Epidermal melanocyte (primary cell): Measurements from ENCODE around the gene TEAD1.

Source experiments
- DNase-seq: peaks from one replicate; pipeline ENCODE4 v3.0.0; 2011; ENCODE audit warnings: low spot score; ENCODE audit not compliant: insufficient read length

Gene TEAD1

DNA sequence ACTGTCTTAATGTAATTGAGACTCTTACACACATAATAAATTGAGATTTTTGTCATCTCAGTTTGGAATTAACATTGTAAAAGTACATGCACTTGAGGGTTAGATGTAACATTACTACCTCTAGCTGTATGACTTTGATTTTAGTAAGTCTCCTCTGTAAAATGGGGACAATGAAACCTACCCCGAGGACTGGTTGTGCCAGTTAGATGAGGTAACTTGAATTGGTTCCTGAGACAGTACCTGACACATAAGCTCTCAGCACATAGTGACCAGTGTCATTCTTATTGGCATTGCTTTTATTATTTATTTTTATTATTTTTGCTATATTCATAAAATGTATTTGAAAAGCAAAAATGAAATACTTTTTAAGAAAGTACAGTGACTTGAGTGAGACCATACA lies 114.8 kb downstream of the TEAD1 start:
- no peak for DNase-seq

DNA sequence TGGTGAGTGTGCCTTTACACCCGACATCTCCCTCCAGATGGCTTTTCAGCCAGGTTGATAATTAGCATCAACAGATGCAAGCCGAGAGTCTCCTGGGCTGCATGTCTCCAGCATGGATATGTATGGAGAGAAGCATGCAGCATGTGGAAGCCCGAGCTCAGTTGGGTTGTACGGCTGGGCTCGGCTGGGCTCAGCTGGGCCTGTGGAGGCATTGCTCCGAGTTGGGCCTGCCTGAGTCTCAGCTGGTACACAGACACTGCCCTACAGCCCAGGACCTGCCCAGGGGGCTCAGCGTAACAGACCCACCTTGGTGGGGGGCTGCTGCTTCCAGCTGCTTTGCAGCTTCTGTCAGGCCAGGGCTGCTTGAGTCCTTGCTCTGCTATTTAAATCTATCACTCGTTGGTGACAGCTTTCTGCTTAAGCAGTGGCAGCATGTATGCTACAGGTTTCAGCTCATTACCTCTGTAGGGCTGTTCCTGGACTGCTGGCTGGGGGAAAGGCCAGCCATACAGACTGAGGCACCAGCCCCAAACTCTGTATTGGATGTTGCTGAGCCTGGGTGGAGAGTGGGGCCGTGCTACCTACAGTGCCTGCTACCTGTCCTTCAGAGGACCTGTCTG lies 115.5 kb downstream of the TEAD1 start:
- DNase-seq: no peak

DNA sequence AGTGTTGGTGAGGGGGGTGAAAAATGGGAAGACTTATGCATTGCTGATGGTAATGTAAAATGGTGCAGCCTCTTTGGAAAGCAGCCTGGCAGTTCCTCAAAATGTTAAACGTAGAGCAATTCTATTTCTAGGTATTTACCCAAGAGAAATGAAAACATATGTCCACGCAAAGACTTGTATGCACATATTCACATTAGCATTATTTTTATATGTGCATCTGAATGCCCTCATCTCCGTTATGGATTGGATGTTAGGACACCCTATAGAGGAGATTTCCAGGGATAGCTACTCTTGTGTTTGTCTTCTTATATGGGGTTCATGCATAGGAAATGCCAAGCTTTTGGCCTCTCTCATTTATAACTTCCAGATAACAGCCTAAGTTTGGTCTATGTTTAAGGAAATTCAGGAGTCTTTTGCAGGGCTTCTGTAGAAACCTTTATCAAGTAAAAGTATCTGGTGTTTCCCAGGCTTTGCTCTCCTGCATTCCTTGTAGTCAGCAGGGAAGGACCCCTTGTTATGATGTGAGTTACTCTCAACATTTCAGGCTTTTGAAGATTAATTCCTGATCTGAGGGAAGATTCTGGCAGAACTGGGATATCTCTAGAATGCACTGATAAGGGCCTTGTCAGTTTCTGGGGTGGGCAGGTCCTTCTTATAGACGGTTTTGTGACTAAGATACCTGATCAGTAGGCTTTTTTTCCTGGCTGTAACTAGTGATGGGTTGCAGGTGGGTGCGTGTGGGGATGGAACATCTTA lies 116.8 kb downstream of the TEAD1 start:
- no peak for DNase-seq

DNA sequence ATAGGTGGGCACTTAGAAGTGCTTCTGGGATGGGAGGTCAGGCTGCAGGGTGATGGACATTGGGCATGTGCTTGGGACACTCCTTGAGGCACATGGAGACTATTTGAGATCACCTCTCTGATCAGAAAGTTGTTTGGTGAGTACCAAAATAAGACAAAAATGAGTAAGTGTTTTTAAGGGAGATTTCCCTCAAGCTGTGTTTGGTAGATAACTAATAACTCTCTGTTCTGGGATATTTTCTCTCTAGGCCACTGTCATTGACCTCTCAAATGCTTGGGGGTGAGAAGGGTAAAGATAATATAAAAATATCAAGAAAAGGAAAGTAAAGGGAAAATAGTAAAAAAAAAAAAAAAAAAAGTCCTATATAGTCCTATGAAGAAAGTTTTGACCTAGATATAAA lies 117.8 kb downstream of the TEAD1 start:
- no peak for DNase-seq

DNA sequence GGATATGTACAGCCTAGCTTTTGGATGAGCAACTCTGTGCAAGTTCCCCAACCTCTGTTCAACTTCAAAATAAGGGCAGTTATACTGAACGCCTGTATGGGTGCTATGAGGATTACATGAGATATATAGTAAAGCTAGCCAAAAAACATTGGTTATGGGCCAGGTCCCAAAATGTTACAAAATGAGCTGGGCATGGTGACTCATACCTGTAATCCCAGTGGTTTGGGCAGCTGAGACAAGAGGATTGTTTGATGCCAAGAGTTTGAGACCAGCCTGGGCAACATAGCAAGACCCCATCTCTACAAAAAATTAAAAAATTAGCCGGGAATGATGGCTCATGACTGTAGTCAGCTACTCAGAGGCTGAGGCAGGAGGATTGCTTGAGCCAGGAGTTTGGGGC lies 118.4 kb downstream of the TEAD1 start:
- no peak for DNase-seq

DNA sequence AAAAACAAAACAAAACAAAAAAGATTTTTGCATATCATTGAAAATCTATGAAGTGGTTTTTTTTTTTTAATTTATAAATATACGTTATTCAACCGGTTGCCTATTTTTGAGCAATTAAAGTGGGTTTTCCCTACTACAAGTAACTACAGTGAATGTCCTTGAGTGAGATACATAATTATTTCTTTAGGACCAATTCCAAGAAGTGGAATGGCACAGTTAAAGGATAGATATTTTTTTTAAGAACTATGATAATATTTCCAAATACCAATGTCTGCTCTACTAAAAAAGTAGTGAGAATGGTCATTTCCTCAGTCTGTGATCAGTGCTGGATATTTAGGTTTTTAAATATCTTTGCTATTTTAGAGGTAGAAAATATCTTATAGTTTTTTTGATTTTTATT lies 118.8 kb downstream of the TEAD1 start:
- DNase-seq: no peak

DNA sequence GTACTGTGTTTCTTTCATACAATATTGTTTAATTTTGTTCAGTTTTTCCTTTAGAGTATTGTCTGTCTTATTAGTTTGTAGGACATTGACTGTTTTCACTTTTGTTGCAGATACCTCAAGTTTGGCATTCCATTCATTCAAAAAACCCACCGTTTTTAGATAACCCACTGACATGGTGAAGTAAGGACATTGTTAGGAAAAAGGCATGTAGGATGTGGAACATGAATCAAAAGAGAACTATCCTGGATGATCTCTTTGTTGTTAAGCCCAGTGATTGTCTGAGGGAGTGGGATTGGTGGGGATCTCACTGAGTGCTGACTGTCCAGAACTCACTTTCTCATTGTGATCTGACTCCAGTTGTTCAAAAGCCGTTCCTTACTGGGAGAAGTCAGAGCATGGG lies 119.3 kb downstream of the TEAD1 start:
- no peak for DNase-seq

DNA sequence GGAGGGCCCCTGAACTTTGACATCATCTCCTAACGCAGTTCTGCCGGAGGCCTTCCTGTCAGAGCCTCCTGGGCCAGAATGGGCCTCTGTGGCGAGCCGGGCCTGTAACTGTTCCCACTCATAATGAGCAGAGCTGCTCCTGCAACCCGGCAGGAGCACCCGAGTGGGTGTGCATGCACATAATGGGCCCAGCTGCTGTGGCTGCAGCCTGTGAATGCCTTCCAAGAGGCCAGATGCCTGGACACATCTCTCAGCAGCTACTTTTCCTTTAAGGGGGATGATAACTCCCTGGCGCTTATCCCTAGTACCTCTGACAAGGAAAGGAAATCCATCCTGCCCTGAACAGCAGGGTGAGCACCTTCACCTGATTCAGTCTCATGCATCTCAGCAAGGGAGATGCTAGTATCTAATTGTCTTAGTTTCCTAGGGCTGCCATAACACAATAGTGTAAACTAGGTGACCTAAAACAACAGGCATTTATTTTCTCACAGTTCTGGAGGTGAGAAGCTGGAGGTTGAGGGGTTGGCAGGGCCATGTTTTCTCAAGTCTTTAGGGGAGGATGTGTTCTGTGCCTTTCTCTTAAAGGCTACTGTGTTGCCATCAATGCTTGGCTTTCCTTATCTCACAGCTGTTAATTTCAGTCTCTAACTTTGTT lies 120.5 kb downstream of the TEAD1 start:
- no peak for DNase-seq

DNA sequence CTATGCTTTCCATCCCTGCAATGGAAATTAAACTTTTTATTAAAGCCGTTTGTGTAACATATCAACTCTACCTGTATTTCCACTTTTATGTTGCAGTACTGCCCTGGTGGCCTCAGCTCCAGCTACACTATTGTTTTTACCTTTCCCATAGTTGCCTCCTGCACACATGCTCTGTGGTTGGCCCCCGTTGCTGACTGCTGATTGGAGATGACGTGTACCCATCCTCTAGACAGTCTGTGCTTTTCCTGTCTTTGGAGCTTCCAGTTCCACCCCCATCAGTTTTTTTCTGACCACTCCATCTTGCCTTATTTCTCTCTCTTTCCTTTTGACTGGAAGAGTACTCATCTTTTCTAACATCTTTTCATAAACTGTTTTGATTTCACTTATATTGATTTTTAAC lies 123.8 kb downstream of the TEAD1 start:
- DNase-seq: no peak

DNA sequence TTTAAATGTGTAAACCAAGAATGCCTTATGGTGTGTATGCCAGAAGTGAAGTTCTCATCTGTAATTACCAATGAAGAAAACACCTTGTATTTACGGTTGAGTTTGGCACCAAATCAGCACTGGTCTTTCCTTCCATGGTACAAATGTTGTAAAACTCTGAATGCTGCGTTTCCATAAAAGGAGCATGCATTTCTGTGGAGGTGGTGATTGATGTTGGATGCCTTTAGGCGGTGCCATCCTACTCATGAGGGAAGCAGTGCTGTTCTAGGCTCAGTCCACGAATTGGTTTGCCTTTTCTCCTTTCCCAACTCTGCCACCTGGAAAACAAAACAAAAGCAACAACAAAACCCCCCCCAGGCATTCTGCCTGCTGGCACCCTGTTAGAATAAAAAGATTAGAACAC lies 124.4 kb downstream of the TEAD1 start:
- DNase-seq: no peak

DNA sequence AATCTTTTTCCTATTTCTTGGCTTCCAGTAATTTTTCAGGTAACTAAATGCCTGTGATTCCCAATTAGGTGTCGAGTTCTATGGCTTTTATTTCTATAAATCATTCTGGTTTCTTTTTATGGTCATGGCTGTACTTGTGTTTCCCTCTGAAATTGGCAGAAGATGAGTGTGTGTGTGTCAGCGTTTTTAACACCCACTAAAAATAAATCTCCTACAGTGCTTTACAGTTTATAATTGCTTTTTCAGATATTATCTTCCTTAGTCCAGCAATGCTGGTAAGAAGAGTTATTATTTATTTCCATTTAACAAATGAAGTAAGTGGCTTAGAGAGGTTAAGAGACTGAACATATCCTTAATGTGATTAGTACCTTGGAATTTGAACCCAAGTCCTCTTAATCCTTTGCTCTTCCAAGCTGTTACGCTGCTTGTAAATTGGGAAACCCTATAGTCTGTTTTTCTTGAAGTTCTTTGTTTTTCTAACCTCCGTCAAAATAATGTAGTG lies 125.2 kb downstream of the TEAD1 start:
- DNase-seq: no peak

DNA sequence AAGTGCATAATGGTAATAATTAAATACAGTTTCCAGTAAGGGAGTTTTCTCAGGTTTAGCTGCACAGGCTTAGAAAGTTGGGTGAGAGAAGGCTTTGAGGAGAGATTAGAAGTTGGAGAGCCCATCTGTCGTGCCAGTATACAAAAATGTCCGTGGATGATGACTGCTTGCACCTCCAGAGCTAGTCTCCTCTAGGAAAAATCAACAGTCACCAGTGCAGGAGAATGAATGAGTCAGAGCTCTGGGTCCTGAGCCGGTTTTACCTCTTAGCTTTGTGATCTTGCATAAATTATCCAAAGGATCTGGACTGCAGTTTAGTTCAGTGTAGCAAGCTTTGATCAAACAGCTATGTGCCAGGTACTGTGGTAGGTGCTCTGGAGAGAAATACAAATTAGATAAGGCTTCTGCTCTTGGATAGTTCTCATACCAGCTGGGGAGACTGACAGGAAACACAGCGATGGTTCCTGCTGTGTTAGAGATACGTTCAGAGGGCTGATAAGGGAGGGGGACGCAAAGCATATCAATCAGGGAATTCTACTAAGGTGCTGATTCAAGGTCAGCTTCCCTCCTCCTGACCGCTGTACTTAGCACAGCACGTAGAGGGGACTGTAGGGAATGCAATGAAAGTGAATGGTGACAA lies 125.9 kb downstream of the TEAD1 start:
- no peak for DNase-seq

DNA sequence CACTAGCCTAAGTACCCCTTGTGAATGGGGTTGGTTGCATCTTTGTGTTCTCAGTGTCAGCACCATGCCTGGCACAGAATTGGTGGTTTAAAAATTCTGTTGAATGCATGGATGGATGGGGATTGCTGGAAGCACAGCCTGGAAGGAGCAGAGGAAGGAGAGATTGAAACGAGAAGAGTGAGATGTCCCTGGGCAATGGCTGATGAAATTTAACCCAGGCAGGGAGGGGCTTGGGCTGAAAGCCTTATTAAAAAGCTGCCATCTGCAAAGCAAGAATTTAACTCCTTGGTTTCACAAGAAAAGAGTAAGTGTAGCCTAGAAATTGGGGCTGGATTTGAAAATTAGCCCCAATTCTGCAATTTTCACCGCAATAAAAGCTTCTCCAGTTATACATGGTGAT lies 126.7 kb downstream of the TEAD1 start:
- DNase-seq: no peak

DNA sequence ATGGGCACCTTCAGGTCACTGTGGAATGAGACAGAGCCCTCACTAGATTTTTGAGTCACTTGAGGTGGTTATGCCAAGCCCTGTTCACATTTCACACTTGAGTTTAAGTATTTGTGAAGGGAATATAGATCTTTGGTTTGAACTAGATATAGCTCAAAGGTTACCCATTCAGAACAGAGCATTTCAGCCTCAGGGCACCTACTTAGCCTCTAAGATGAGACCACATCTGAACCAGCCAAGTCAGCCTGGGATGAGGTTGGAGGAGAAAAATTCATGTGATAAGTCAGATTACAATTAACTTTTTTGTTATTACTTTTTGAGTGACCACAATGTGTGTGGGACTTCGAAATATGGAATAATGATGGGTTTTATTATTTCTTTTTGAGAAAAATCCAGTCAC lies 127.8 kb downstream of the TEAD1 start:
- DNase-seq: peak; percentile 55

DNA sequence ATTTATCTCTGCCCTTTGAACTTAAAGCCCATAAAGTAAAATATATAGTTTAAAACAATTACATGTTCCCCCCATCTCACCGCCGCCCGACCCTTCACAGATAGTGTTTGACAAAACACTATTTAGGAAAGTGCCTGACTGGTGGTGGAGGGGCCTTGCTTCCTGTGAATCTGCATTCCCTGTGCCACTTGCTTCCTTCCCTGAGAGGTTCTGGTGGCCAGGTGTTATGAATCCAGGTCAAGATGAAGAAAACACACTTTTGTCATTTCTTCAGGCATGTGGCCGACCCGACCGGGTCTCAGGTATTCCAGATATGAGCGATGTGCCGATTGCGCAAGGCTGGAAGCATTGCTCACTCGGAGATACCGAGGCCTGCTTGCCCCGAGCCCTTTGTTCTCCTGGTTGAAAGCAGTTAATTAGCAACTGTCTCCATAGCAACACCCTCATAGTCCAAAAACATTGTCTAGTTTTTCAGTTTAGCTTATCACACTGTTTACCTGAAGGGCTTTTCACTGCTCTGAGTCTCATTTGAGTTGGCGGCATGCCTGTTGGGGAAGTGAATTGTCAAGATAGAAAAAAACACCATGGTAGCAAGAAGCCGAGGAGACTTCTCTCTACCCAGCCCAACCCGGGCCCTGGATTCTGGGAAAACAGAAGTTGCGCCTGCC lies 128.3 kb downstream of the TEAD1 start:
- DNase-seq: no peak

DNA sequence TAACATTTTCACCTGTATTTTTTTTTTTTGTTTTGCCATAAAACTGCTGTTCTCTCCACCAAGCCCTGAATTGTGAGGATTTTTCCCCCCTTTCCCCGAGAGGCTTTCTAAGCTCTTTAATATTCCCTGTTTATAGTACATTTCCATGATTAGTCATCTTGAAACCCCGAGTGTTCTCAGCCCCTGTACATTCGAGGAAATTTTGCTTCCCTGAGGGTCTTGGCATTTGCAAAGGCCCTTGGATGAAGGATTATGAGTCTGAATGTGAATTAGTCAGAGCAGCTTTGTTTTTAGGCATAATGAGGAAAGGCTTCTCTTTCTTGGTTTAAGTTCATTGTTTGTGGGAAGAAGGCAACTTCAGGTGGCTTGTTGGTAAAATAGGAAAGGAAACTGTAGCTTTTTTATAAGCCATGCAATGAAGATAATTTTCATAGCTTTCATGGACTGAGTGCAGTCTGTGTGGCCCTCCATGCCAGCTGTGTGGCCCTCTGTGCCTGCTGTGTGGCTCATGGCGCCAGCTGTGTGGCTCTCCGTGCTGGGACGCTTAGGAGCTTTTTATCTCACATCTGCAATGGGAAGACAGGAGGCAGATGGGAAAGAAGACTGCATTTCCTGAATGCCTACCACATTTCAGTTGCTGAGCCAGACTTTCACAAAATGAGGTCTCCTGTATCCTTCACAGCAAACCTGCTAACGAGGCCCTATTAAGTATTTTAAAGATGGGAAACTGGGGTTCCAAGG lies 129.0 kb downstream of the TEAD1 start:
- DNase-seq: no peak

DNA sequence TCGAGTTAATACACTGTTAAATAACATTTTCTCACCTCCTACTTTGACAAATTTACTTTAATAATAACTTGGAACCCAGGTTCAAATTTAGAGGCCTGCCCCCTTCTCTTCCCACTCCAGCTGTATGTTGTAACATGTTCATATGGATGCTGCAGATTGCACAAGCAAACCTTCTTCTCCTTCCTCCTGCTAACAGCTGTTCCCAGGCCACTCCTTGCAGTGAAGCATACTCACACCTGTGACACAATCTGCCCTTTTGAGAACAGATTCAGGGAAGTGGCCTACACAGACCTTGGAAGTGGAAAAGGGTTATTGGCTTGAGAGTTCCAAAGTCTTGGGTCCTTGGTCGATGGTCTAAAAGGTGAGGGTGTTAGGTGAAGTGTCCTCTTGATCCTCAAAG lies 131.9 kb downstream of the TEAD1 start:
- no peak for DNase-seq

DNA sequence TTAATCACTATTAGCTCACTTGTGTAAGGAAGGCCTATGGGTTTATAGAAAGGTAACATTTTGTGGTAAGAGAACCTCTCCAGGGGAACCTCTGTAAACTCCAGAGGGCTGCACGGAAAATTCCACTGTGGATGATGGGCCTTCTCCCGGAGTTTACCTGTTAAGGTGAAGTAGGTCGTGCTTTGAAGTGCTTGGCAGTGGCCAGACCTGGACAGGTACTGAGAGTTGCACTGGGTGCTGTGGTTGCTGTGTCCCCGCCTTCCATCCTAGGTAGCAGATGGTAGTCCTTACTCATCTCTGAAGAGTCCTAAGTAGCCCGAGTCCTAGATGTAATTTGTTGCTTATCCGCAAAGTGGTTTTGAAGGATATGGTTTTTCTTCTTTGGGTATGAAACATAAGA lies 133.4 kb downstream of the TEAD1 start:
- DNase-seq: no peak

DNA sequence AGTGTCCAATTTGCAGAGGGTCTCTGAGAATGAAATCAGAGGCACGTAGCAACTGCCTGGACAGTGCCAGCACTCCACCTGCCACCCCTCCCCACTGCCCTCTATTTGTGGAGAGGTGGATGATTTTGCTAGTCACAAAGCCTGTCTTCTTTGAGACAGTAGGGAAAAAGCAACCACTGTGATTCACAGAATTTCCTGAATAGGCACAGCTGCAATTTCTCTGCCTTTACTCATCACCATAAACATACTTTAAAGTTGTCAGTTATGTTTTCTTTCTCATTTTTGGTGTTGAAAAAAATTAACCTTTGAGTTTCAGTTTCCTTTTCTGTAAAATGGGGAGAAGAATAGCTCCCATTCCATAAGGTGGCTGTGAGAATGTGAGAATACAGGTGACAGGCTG lies 134.3 kb downstream of the TEAD1 start:
- no peak for DNase-seq

DNA sequence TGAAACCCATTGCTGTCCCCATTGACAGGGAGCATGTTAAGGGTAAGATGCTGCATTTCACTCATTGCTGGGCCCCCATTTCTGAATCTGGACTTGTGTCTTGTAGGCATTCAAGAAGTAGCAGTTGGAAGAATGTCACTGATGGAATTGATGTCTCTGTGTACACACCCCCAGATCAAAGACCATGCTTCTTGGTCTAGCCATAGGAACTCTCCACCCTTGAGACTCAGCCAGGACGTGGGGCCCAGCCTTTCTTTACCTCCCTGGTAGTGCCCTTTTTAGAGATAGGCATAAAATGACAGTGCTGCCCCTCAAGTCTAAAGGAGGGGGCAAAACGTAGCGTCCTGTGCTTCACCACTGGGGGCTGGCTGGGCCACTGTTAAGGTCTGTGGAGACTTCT lies 135.1 kb downstream of the TEAD1 start:
- no peak for DNase-seq
